ENCODE results near the gene VAMP2. TPM values are rescaled to one million over a fixed set of nuclear protein-coding genes. Genes with fewer than 3 reads are reported as not detected.

VAMP2 gene
- total and polyA plus RNA-seq, 2 donors (not counting 1 experiment from before 2014, with no cell fraction given): 162 to 209 TPM

DNA sequence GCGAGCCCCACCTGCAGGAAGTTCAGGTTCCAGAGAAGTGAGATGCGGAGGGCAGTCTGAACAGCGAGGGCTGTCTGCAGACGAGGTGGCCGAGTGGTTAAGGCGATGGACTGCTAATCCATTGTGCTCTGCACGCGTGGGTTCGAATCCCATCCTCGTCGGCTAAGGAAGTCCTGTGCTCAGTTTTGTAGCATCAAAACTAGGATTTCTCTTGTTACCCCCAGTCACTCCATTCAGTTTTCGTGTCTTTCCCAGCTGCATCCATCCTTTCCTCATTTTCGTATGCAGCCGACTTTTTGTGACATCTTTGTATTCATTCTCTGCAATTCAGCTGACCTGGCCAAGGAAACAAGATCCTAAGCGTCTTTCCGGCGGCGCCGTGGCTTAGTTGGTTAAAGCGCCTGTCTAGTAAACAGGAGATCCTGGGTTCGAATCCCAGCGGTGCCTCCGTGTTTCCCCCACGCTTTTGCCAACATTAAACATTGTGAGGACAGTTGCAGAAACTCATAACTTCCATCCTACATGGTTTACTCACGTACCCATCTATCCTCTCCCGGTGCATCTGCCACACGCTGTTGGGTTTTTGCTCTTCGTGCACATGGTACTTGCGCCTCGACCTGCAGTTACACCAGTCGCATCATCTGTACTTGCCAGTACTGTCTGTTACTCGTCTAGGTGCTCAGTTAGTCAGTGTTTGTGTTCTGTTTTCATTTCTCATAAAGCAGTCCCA lies 24.2 kb upstream of the VAMP2 start:
- TF ChIP-seq EZH2 (IDR thresholded peaks at IDR 0.05; ENCODE audit: borderline replicate concordance, insufficient read depth, low read depth, low read length, poor library complexity, severe bottlenecking) (no peak), CTCF (IDR thresholded peaks at IDR 0.05) (peak; percentile 39)
- peak; percentile 95 for DNase-seq
- peak overlapping the region; percentile 85 for H2AFZ ChIP-seq (ENCODE audit: insufficient read depth, low read depth, low read length, poor library complexity, severe bottlenecking)
- peak; percentile 36 for ATAC-seq (ENCODE audit: low read depth)
- ChIA-PET POLR2A (interaction anchor here (0.9 to 7.8 kb wide), 11 partner anchors 10 to 102 kb away, joined by 3 to 118 read pairs (median 9); partner anchors contain the start of genes CTC1, PFAS and RANGRF), CTCF (interaction anchor here (0.7 to 7.6 kb wide), 21 partner anchors 10 to 114 kb away, joined by 3 to 86 read pairs (median 6); partner anchors contain the start of genes AURKB, CTC1, RANGRF and SLC25A35)
- H3K9me3 Mint-ChIP-seq (ENCODE audit: insufficient read depth): no peaks in the 10 kb centered on the region
- H3K4me2 ChIP-seq (replicated peaks; ENCODE audit: low read depth, low read length, poor library complexity, severe bottlenecking): peak overlapping the region; percentile 92
- WGBS (ENCODE audit: insufficient coverage): under 1% methylated on average over 25 of the region's 32 CpGs
- peak overlapping the region; percentile 97 for H3K9ac ChIP-seq (ENCODE audit: low read length)
- H3K4me1 ChIP-seq (ENCODE audit: control insufficient read depth in 2 of 2, insufficient read depth in 2 of 2, low read length in 2 of 2): peaks cover 28 to 43% of the 10 kb centered on the region in 2 donors
- H3K4me3 ChIP-seq (ENCODE audit: control extremely low read depth in 1 of 5, extremely low read depth in 1 of 5, insufficient read depth in 1 of 5, low read depth in 2 of 5, low read length in 4 of 5): peak overlapping the region; percentile 68 to 87 (median 85)
- peaks cover 17% of the 10 kb centered on the region for H4K20me1 ChIP-seq (ENCODE audit: control insufficient read depth, insufficient read depth, low read length, poor library complexity, severe bottlenecking)
- no peaks in the 10 kb centered on the region for H3K9me3 ChIP-seq (ENCODE audit: control extremely low read depth in 1 of 3, control insufficient read depth in 2 of 3, insufficient read depth in 1 of 3, low read length in 2 of 3)
- peaks cover 17% of the 10 kb centered on the region for H3K4me1 Mint-ChIP-seq
- H3K36me3 ChIP-seq (replicated peaks in 1 of 2; ENCODE audit: control extremely low read depth in 1 of 2, control insufficient read depth in 1 of 2, extremely low read depth in 1 of 2, insufficient read depth in 2 of 2, low read length in 1 of 2): no peaks in the 10 kb centered on the region
- H3K27ac ChIP-seq (ENCODE audit: low read length in 2 of 2): peak overlapping the region; percentile 68 to 89
- no peaks in the 10 kb centered on the region for H3K27me3 ChIP-seq (replicated peaks in 1 of 4; ENCODE audit: control extremely low read depth in 1 of 4, control insufficient read depth in 3 of 4, insufficient read depth in 4 of 4, low read length in 3 of 4)
- no peak overlapping the region for H3K4me3 Mint-ChIP-seq
- no peak overlapping the region for H3K27ac Mint-ChIP-seq
- H3K27me3 Mint-ChIP-seq: no peaks in the 10 kb centered on the region
- no peaks in the 10 kb centered on the region for H3K79me2 ChIP-seq (ENCODE audit: control insufficient read depth, insufficient read depth, low read length)
- intact Hi-C loops (cut with micrococcal nuclease): loop anchor here (1.0 kb wide), 8 partner anchors 14 to 113 kb away; partner anchors contain the start of gene AURKB

DNA sequence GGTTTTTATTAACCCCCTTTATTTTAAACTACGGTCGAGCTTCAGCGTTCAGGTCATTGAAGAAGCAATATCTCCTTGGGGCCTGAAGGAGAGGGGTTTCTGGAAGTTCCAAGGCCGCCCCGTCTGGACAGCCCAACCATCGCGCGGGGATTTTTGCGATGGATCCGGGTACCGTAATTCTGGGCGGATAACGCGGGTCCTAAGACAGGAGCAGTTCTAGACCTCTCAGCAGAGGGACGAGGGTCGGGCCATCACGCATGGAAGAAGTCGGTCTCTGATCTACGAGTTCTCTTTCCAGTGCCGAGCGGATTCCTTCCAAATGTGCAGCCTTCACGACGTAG lies 23.7 kb upstream of the VAMP2 start:
- Histone ChIP-seq H3K27ac (ENCODE audit: low read length in 2 of 2) (peak overlapping the region; percentile 68 to 89), H2AFZ (ENCODE audit: insufficient read depth, low read depth, low read length, poor library complexity, severe bottlenecking) (peak overlapping the region; percentile 85), H4K20me1 (ENCODE audit: control insufficient read depth, insufficient read depth, low read length, poor library complexity, severe bottlenecking) (peaks cover 17% of the 10 kb centered on the region), H3K9ac (ENCODE audit: low read length) (peak overlapping the region; percentile 97), H3K79me2 (ENCODE audit: control insufficient read depth, insufficient read depth, low read length) (no peaks in the 10 kb centered on the region), H3K27me3 (replicated peaks in 1 of 4; ENCODE audit: control extremely low read depth in 1 of 4, control insufficient read depth in 3 of 4, insufficient read depth in 4 of 4, low read length in 3 of 4) (no peaks in the 10 kb centered on the region), H3K36me3 (replicated peaks in 1 of 2; ENCODE audit: control extremely low read depth in 1 of 2, control insufficient read depth in 1 of 2, extremely low read depth in 1 of 2, insufficient read depth in 2 of 2, low read length in 1 of 2) (no peaks in the 10 kb centered on the region), H3K9me3 (ENCODE audit: control extremely low read depth in 1 of 3, control insufficient read depth in 2 of 3, insufficient read depth in 1 of 3, low read length in 2 of 3) (no peaks in the 10 kb centered on the region), H3K4me2 (replicated peaks; ENCODE audit: low read depth, low read length, poor library complexity, severe bottlenecking) (peak overlapping the region; percentile 92), H3K4me1 (ENCODE audit: control insufficient read depth in 2 of 2, insufficient read depth in 2 of 2, low read length in 2 of 2) (peaks cover 23 to 39% of the 10 kb centered on the region in 2 donors), H3K4me3 (ENCODE audit: control extremely low read depth in 1 of 5, extremely low read depth in 1 of 5, insufficient read depth in 1 of 5, low read depth in 2 of 5, low read length in 4 of 5) (peak overlapping the region; percentile 68 to 87 (median 85))
- no peaks in the 10 kb centered on the region for H3K27me3 Mint-ChIP-seq
- ChIA-PET POLR2A (interaction anchor here (0.9 to 7.8 kb wide), 11 partner anchors 10 to 102 kb away, joined by 3 to 118 read pairs (median 5); partner anchors contain the start of genes CTC1, PFAS and RANGRF), CTCF (interaction anchor here (0.8 to 7.6 kb wide), 16 partner anchors 9 to 114 kb away, joined by 3 to 86 read pairs (median 6); partner anchors contain the start of genes AURKB and CTC1)
- ATAC-seq (ENCODE audit: low read depth): no peak
- H3K27ac Mint-ChIP-seq: no peak overlapping the region
- no peaks in the 10 kb centered on the region for H3K9me3 Mint-ChIP-seq (ENCODE audit: insufficient read depth)
- peaks cover 20% of the 10 kb centered on the region for H3K4me1 Mint-ChIP-seq
- DNase-seq: no peak
- intact Hi-C loops (cut with micrococcal nuclease): loop anchor here (1.0 kb wide), 2 partner anchors 13 to 48 kb away; no protein-coding TSS in a partner anchor
- H3K4me3 Mint-ChIP-seq: no peak overlapping the region
- no peak for TF ChIP-seq CTCF (IDR thresholded peaks at IDR 0.05)
- TF ChIP-seq EZH2 (IDR thresholded peaks at IDR 0.05; ENCODE audit: borderline replicate concordance, insufficient read depth, low read depth, low read length, poor library complexity, severe bottlenecking): no peak
- WGBS (ENCODE audit: insufficient coverage): under 1% methylated on average over 23 of the region's 23 CpGs

Measured in B cell (primary cell).